ENCODE measurements around the gene ECHDC3.

ECHDC3 gene

GRCh38 chr10:11810313-11810766, 68.2 kb downstream of the ECHDC3 start (continued):
- TF ChIP-seq PRDM10 (tag by site-specific recombination; IDR thresholded peaks at IDR 0.05) (peak; percentile 86), OVOL3 (tag by site-specific recombination; IDR thresholded peaks at IDR 0.05) (no peak), KLF1 (tag by site-specific recombination; IDR thresholded peaks at IDR 0.05) (peak; percentile 79), ZNF311 (tag by site-specific recombination; IDR thresholded peaks at IDR 0.05; ENCODE audit: borderline replicate concordance) (no peak), ZNF423 (tag by site-specific recombination; IDR thresholded peaks at IDR 0.05) (no peak), SCRT2 (tag by site-specific recombination; IDR thresholded peaks at IDR 0.05) (no peak), TCF7L2 (IDR thresholded peaks at IDR 0.05; ENCODE audit: borderline replicate concordance, low read depth, low read length) (peak; percentile 48; the same call in 1 of the 2 replicates), ZBTB8A (tag by site-specific recombination; IDR thresholded peaks at IDR 0.05) (peak; percentile 44; the same call in 1 of the 2 replicates), ZNF501 (tag by site-specific recombination; IDR thresholded peaks at IDR 0.05) (no peak)

GRCh38 chr10:11810973-11811372, 68.8 kb downstream of the ECHDC3 start:
- Histone ChIP-seq H3K4me3 (ENCODE audit: low read depth, low read length) (no peak overlapping the region), H3K36me3 (ENCODE audit: control insufficient read depth in 2 of 2, insufficient read depth in 1 of 2, low read length in 2 of 2) (no peaks in the 10 kb centered on the region), H3K4me1 (ENCODE audit: control insufficient read depth, insufficient read depth, low read length) (no peaks in the 10 kb centered on the region), H3K9me3 (ENCODE audit: control insufficient read depth, insufficient read depth, low read depth, low read length) (no peaks in the 10 kb centered on the region), H3K27ac (ENCODE audit: extremely low read depth, low read depth, low read length) (no peak overlapping the region)
- ChIA-PET CTCF (interaction anchor here (0.6 to 2.6 kb wide), 2 partner anchors 9 to 1545 kb away, joined by 3 to 18 read pairs; no protein-coding TSS in a partner anchor), POLR2A (no interaction called here)
- TF ChIP-seq ZNF311 (tag by site-specific recombination; IDR thresholded peaks at IDR 0.05; ENCODE audit: borderline replicate concordance): no peak
- TF ChIP-seq GLI4 (tag by site-specific recombination; IDR thresholded peaks at IDR 0.05): no peak
- TF ChIP-seq ZNF175 (tag by site-specific recombination; IDR thresholded peaks at IDR 0.05): no peak
- TF ChIP-seq SP2 (tag by site-specific recombination; IDR thresholded peaks at IDR 0.05): no peak
- TF ChIP-seq REPIN1 (tag by site-specific recombination; IDR thresholded peaks at IDR 0.05; ENCODE audit: low read depth): no peak
- TF ChIP-seq INSM2 (tag by site-specific recombination; IDR thresholded peaks at IDR 0.05): no peak
- no peak for TF ChIP-seq GLI2 (tag by site-specific recombination; IDR thresholded peaks at IDR 0.05; ENCODE audit: borderline replicate concordance, low read depth)
- TF ChIP-seq PATZ1 (tag by site-specific recombination; IDR thresholded peaks at IDR 0.05): no peak

GRCh38 chr10:11813177-11813576, 71.0 kb downstream of the ECHDC3 start:
- Histone ChIP-seq H3K27ac (ENCODE audit: extremely low read depth, low read depth, low read length) (no peak overlapping the region), H3K9me3 (ENCODE audit: control insufficient read depth, insufficient read depth, low read depth, low read length) (no peaks in the 10 kb centered on the region), H3K36me3 (ENCODE audit: control insufficient read depth in 2 of 2, insufficient read depth in 1 of 2, low read length in 2 of 2) (no peaks in the 10 kb centered on the region), H3K4me1 (ENCODE audit: control insufficient read depth, insufficient read depth, low read length) (no peaks in the 10 kb centered on the region), H3K4me3 (ENCODE audit: low read depth, low read length) (no peak overlapping the region)
- ChIA-PET POLR2A (interaction anchor here (0.6 kb wide), 1 partner anchor 199 kb away, joined by 4 read pairs; no protein-coding TSS in a partner anchor), CTCF (interaction anchor here (1.0 to 1.8 kb wide), 2 partner anchors 20 to 173 kb away, joined by 3 to 4 read pairs; no protein-coding TSS in a partner anchor)
- no peak for TF ChIP-seq PRDM6 (tag by site-specific recombination; IDR thresholded peaks at IDR 0.05)
- TF ChIP-seq ZNF221 (tag by site-specific recombination; IDR thresholded peaks at IDR 0.05; ENCODE audit: borderline replicate concordance): no peak
- no peak for TF ChIP-seq ZNF473 (tag by site-specific recombination; IDR thresholded peaks at IDR 0.05)

All from HEK293 (cell line).